ENCODE data around the gene DLD. TPM values are rescaled to one million over a fixed set of nuclear protein-coding genes. Genes with fewer than 3 reads are reported as not detected.

Gene DLD
- total and polyA plus RNA-seq, 2 of the 8 experiments (the other 6 are each of a cell fraction or from before 2014, with no cell fraction given), result 63.7 to 88.5 TPM

DNA sequence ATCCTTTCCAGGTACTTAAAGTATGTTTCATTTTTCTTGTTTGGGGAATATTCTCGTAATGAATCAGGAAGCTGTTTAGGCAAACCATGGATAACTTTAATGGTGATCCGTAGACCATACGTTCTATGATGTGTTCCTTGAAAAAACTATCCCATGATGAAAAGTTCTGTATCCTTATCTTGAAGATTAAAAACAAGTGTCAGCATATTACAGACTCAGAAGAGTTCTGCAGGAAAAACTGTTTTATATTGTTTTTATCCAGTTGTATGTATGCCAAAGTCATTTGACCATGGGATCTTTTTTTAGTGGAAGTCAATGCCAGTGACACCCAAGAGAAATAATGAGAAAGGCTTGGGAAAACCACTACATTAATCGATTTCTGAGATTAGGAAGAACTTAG lies 52.0 kb downstream of the DLD start:
- Histone ChIP-seq H3K23ac (ENCODE audit: insufficient read length) (no peak overlapping the region), H3K27ac (ENCODE audit: low read depth, low read length) (no peak overlapping the region), H3K79me2 (ENCODE audit: control insufficient read depth in 1 of 2, insufficient read depth in 2 of 2, low read length in 2 of 2) (no peaks in the 10 kb centered on the region), H3K14ac (ENCODE audit: insufficient read length) (no peak overlapping the region), H4K5ac (ENCODE audit: insufficient read length, low read depth, low read length) (no peak overlapping the region), H2BK5ac (ENCODE audit: low read depth, low read length) (no peak overlapping the region), H3K4me1 (replicated peaks in 1 of 4; ENCODE audit: control insufficient read depth in 3 of 4, insufficient read depth in 4 of 4, low read length in 3 of 4) (no peaks in the 10 kb centered on the region), H2BK12ac (ENCODE audit: low read depth, low read length) (no peak overlapping the region), H4K8ac (ENCODE audit: extremely low read depth, insufficient read depth, low read length) (no peak overlapping the region), H3K56ac (replicated peaks; ENCODE audit: insufficient read length, low read depth, low read length) (no peak overlapping the region), H3K36me3 (ENCODE audit: control insufficient read depth in 2 of 4, insufficient read depth in 4 of 4, low read length in 3 of 4) (peaks cover 0 to 24% (median 6%) of the 10 kb centered on the region in 4 experiments; a peak in 4 of 8 replicates), H2BK20ac (ENCODE audit: low read length) (no peak overlapping the region), H3K9me3 (ENCODE audit: insufficient read depth in 2 of 2, low read depth in 1 of 2, low read length in 1 of 2) (no peaks in the 10 kb centered on the region), H2AK5ac (ENCODE audit: low read depth, low read length) (no peak overlapping the region), H4K91ac (replicated peaks; ENCODE audit: insufficient read length, low read length) (no peak overlapping the region), H2BK120ac (replicated peaks; ENCODE audit: low read depth, low read length) (no peak overlapping the region), H3K4me2 (ENCODE audit: insufficient read depth in 1 of 2, low read depth in 2 of 2, low read length in 2 of 2) (no peak overlapping the region), H3K9ac (replicated peaks in 1 of 4; ENCODE audit: extremely low read depth in 1 of 4, low read depth in 3 of 4, low read length in 3 of 4) (no peak overlapping the region), H2BK15ac (ENCODE audit: low read length) (no peak overlapping the region), H3K4me3 (ENCODE audit: extremely low read depth in 1 of 4, insufficient read depth in 2 of 4, low read depth in 3 of 4, low read length in 4 of 4) (no peak overlapping the region), H3K4ac (replicated peaks; ENCODE audit: insufficient read length, low read depth, low read length) (no peak overlapping the region), H4K20me1 (replicated peaks in 1 of 2; ENCODE audit: control insufficient read depth in 1 of 2, insufficient read depth in 2 of 2, low read length in 2 of 2) (peaks cover 0 to 2% of the 10 kb centered on the region in 2 experiments), H3K18ac (ENCODE audit: extremely low read depth, low read length) (no peak overlapping the region), H3K79me1 (ENCODE audit: low read depth, low read length) (no peaks in the 10 kb centered on the region), H2AFZ (ENCODE audit: low read length) (no peak overlapping the region), H3K23me2 (ENCODE audit: low read depth, low read length) (no peaks in the 10 kb centered on the region), H3K27me3 (replicated peaks in 1 of 4; ENCODE audit: control insufficient read depth in 3 of 4, extremely low read depth in 1 of 4, insufficient read depth in 3 of 4, low read length in 3 of 4) (no peaks in the 10 kb centered on the region)
- FAIRE-seq (no peak), DNase-seq (ENCODE audit: low read depth in 1 of 2, low spot score in 2 of 2) (no peak)
- ChIA-PET POLR2A (ENCODE audit: partially characterized antibody) (interaction anchor here (0.8 kb wide), 1 partner anchor 9 kb away, joined by 3 read pairs; no protein-coding TSS in a partner anchor), CTCF (ENCODE audit: partially characterized antibody) (no interaction called here)
- WGBS, 2 experiments (ENCODE audit: extremely low coverage in 1 of 2, insufficient coverage in 1 of 2, insufficient read length in 1 of 2, insufficient replicate concordance in 2 of 2, low coverage in 1 of 2, low lambda C conversion rate in 2 of 2, missing lambda C conversion rate in 1 of 2), result 90% methylated on average over 4 of the region's 4 CpGs; no CpG with 5 or more reads in 1 of the 2 experiments
- no peak for TF ChIP-seq NANOG (IDR thresholded peaks at IDR 0.05; ENCODE audit: insufficient read depth, low read depth, low read length, poor library complexity, severe bottlenecking)
- TF ChIP-seq TAF7 (optimal IDR thresholded peaks at IDR 0.05; ENCODE audit: borderline replicate concordance, low read depth, low read length), result no peak
- no peak for TF ChIP-seq RFX5 (IDR thresholded peaks at IDR 0.05; ENCODE audit: borderline replicate concordance, low read depth, low read length)
- TF ChIP-seq SAP30 (IDR thresholded peaks at IDR 0.05; ENCODE audit: insufficient read depth, insufficient replicate concordance, low read length), result no peak
- no peak for TF ChIP-seq EZH2 (IDR thresholded peaks at IDR 0.05; ENCODE audit: low read depth, low read length, severe bottlenecking)
- TF ChIP-seq TBP (IDR thresholded peaks at IDR 0.05; ENCODE audit: low read depth, low read length), result no peak
- TF ChIP-seq ZNF274 (IDR thresholded peaks at IDR 0.05; ENCODE audit: borderline replicate concordance, extremely low read depth, low read length), result no peak
- no peak for TF ChIP-seq SIRT6 (IDR thresholded peaks at IDR 0.05; ENCODE audit: low read length)
- TF ChIP-seq CHD2 (IDR thresholded peaks at IDR 0.05; ENCODE audit: low read length), result no peak
- no peak for TF ChIP-seq CREB1 (IDR thresholded peaks at IDR 0.05)
- TF ChIP-seq RBBP5 (IDR thresholded peaks at IDR 0.05; ENCODE audit: borderline replicate concordance, low read depth, low read length), result no peak
- TF ChIP-seq KDM5A (IDR thresholded peaks at IDR 0.05; ENCODE audit: low read length), result no peak
- TF ChIP-seq POLR2AphosphoS5 (IDR thresholded peaks at IDR 0.05; ENCODE audit: low read depth, low read length), result no peak

Data from H1 (cell line).